GM04504 (cell line): ENCODE measurements around the gene RCOR2.
"Not testable (repeated sequence)": the region's sequence is repeated elsewhere in the genome, so short reads cannot be mapped to it uniquely, and the experiment has no call there.

ENCODE experiments used
- DNase-seq: peaks from one replicate; pipeline ENCODE4 v3.0.0-alpha.2; 2012; ENCODE audit warnings: low read depth

Gene RCOR2

DNA sequence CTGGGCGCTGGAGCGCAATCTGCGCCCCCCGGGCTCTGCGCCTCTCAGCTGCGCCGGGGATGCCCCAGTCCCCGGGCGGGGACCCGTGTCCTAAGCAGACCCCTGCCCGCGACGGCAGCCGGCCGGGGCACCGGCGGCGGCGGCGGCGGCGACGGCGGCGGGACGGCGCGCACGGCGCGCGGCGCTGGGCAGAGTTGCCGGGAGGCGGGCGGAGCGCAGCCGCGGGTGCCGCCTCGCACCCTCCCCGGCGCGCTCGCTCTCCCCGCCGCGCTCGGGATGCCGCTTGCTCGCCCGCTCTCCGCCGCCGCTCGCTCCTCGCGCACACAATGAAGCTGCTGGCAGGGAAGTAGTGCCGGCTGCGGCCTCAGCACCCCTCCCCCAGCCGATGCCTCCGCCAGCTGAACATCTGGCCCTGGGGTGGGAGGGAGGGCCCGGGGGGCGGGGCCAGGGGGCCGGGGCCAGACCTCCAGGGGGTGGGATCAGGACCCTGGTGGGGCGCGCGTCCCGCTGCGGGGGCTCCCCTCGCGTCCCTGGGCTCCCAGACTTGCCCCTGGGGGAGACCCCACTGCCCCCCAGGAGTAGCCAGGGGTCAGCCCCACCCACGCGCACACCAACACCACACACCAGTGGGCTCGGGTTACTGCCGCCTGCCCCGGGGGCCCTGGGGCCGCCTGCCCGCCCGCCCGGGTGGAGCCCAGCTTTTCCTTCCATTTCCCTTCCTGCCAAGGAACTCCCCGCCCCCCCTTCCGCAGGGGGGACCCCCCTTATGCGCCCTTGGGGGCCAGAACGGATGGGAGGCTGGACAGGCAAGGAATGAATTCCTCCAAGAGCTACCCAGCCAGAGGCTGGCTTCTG lies at the start of gene RCOR2:
Gene RCOR2 (minus strand): TSS at position 328 of the 855 bp plus-strand sequence. CDS start 708 bp downstream, outside the sequence.
- peak; percentile 46 for DNase-seq

GRCh38 chr11:63966444-63966843 lies 49.5 kb upstream of the RCOR2 start:
- no peak for DNase-seq

GRCh38 chr11:63963895-63964294 lies 46.9 kb upstream of the RCOR2 start:
- not testable (repeated sequence) for DNase-seq

DNA sequence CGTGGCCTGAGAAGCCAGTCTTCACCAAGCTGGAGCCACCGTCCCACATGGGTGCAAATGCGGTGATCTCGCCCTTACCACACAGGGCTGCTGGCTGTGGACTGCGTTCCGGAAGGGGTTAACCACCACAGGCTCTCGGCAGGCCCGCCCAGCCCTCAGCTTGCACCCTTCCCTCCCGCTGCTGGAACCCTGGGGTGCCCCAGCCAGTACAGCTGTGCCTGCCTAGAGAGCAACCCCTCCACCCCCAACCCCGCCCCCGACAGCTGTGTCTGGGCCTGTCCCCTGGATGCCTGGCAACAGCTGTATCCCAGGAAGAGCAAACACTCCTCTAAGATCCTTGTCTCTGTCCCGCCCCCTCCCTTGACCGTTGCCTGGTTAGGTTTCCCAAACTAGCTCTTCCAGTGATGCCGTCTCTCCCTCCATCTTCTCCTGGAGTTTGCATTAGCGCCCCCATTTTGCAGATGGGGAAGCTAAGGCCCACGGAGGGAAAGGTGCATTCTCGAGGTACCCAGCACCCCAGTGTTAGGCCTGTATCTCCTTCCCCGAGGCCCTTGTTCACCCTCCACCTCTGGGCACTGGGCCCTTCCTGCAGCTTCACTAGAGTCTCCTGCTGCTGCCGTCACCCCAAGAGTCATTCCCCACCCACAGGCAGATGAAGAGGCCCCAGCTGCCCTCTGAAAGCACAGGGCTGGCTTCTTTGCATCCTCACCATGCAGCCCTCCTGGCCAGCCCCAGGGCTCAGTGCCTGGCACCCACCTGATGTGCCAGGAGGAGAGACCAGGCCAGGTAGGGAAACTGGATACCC lies 44.8 kb upstream of the RCOR2 start:
- no peak for DNase-seq

- no peak for DNase-seq
Observed at GRCh38 chr11:63958008-63958407, 41.0 kb upstream of the RCOR2 start.

- no peak for DNase-seq
Observed at GRCh38 chr11:63952570-63952969, 35.6 kb upstream of the RCOR2 start.

- no peak for DNase-seq
Observed at GRCh38 chr11:63951779-63952536, 35.0 kb upstream of the RCOR2 start.

- peak; percentile 63 for DNase-seq
Observed at GRCh38 chr11:63945477-63946163, 28.7 kb upstream of the RCOR2 start.

- DNase-seq: no peak
Observed at GRCh38 chr11:63944987-63945386, 28.0 kb upstream of the RCOR2 start.

DNA sequence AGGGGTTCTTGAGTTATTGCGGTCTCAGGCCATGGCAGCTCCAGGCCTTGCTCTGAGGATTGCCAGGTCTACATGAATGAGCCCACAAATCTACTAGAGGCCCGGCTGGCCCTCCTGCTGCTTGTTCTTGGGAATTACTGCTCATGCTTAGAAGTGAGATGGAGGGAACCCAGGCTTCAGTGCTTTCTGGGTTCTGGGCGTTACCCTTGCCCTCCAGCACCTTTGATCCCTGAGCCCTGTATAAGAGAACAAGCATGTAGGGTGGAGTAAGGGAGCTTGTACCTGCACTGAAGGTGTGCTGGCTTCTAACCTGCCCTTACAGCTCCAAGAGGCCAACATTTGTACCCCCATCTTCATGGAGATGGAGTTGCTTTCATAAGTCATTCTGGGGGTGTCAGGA lies 25.8 kb upstream of the RCOR2 start:
- DNase-seq: no peak

GRCh38 chr11:63941901-63942300 lies 24.9 kb upstream of the RCOR2 start:
- no peak for DNase-seq

- DNase-seq: no peak
Observed at GRCh38 chr11:63940786-63941185, 23.8 kb upstream of the RCOR2 start.

- no peak for DNase-seq
Observed at GRCh38 chr11:63939397-63939891, 22.5 kb upstream of the RCOR2 start.

DNA sequence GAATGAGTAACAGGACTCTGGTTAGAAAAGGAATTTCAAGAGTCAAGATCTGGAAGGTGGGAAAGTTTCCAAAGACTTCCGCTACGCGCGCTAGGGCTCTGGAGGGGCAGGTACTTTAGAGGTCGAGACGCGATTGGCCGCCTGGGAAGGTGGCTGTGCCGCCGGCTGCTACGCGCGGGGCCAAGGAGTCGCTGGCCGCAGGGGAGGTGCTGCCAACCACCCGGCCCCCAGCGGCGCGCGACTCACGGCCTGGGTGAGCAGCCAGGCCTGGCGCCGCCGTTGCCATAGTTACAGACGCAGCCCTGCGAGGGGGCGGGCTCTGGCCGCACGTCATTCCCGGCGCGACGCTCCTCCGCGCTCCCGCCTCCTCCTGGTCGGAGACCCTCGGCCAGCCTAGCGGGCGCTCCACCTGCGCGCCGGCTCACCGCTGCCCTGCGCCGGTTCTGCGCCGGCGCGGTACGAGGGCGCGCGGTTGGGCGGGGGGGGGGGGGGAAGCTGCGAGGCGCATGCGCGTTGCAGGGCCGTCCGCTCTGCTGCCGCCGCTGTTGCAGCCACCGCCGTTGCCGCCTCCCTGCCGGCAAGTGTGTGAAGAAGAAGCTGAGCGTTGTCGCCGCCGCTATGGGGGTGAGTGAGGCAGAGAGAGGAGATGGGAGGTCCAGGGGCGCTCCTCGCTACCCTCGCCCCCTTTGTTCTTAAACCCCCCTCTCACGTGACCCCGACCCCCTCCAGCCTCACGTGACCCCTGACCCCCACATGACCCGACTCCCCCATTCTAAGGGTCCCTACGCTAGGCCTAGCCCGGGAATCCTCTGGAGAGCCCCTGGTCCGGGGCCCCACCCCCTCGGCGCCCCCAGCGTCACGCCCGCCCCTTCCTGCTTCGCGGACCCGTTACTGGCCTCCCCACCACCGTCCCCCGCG lies 21.8 kb upstream of the RCOR2 start, which contains the start of gene NAA40:
Gene NAA40 (plus strand): TSS at position 524 of the 918 bp plus-strand sequence. CDS start 95 bp downstream, at position 619.
- peak; percentile 86 for DNase-seq

DNA sequence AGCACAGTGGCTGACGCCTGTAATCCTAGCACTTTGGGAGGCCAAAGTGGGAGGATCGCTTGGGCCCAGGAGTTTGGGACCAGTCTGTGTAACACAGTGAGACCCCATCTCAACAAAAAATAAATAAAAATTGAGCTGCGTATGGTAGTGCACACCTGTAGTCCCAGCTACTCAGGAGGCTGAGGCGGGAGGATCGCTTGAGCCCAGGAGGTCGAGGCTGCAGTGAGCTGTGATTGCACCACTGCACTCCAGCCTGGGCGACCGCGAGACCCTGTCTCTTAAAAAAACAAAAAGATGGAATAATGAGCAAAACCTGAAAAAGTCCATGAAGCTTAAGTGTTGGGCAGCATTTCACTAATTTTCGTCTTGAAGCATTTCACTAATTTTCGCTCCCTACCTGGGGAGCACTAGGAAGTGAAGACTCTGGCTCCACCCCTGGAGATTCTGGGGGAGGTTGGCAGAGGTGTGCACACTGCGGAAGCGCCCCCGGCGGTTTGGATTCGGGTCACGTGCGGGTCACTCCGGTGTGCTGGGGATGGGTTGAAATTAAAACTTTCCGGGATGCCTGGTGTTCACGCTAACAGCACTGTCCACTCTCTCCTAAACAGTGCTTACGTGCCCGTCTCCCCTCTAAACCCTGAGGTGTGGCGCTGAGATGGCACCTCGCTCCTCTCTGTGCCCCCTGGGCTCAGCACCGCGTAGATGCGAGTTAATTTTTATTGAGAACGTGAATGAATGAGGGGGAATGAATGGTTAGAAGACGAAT lies 20.9 kb upstream of the RCOR2 start:
- no peak for DNase-seq

DNA sequence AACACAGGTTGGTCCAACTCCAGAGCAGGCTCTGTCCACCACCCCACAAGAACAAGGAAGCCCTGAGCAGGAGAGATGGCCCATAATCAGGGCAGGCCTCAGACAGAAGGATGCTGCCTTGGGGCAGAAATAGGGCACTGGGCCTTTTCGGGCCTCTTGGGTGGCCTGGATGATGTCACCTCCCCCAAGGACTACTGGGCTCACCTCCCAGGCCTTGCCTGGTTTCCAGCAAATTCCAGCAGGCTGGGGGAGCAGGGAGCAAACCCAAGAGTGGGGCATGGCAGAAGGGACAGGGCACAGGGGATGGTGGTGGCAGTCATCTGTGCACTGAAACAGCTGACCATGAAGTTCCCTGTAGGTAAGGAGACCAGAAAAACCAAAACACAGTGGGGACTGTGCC lies 16.5 kb upstream of the RCOR2 start:
- no peak for DNase-seq

- DNase-seq: no peak
Observed at GRCh38 chr11:63931876-63932275, 14.9 kb upstream of the RCOR2 start.

DNA sequence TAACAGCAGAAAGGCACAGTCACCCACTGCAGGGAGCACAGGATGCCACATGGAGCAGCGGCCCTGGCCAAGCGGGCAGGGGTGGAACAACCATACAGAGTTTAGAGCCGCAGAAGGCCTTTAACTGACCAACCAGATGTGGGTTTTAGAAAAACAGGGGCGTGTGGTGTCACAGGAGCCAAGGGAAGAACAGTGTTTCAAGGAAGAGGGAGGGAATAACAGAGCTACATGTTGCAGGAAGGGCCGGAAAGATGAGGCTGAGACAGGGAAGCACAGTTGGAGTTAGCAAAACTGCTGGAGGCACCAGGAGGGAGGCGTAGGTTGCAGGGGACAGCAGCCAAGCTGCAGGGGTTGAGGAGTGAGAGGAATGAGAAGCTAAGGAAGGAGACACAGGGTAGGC lies 14.1 kb upstream of the RCOR2 start:
- no peak for DNase-seq

DNA sequence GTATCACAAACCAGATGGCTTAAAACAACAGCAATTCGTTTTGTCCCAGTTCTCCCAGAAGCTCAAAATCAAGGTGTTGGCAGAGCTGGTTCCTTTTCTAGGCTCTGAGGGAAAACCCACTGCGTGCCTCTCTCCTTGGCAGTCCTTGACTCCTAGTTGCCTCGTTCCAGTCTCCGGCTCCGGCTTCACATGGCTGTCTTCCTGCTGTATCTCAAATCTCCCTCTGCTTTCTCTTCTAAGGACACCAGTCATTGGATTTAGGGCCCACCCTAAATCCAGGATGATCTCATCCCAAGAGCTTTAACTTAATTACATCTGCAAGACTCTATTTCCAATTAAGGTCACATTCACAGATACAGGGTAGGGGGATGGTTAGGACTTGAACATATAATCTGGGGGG lies 12.7 kb upstream of the RCOR2 start:
- no peak for DNase-seq

DNA sequence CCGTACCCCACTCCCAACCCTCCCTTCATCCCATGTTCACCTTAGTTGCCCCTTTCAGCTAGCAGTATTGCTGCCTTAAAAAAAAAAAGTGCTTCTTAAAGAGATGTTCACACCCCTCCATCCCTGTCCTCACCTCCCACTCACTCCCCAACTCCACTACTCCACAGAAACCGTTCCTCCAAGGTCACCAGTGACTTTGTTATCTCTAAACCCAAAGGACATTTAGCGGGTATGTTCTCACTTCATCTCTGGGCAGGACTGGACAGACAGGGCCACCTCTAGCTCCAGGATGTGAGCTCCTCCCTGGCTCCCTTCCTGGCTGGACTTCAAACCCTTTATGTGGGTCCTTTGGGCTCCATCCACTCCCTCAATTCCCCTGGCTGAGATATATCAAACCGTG lies 6.4 kb upstream of the RCOR2 start:
- DNase-seq: no peak
